Endothelial cell of umbilical vein (primary cell): Measurements from ENCODE around the gene PEX16. TPM values are rescaled to one million over a fixed set of nuclear protein-coding genes. Genes with fewer than 3 reads are reported as not detected.

Experiments
- BruUV-seq: library from RNA; stranded (reverse); fragments of 400-500 nt; replicated peaks from 2 replicates; lab custom pipeline; 2021; lab: Mats Ljungman, UMichigan
- CTCF ChIA-PET: fragments of 300-600, 350-600 bp; sonication (Branson Sonifier 250); formaldehyde crosslinking; loops from one replicate; lab custom pipeline; 2021; ENCODE audit warnings: antibody characterized with exemption, inconsistent platforms; lab: Charles Lee
- POLR2A ChIA-PET: fragments of 300-600, 350-600 bp; sonication (Branson Sonifier 250); formaldehyde crosslinking; loops from one replicate; lab custom pipeline; 2021; ENCODE audit warnings: antibody characterized with exemption, inconsistent platforms; lab: Charles Lee
- DNase-seq: peaks from one replicate; pipeline ENCODE4 v3.0.0-alpha.2; 2011; ENCODE audit warnings: low read depth, low spot score
- FAIRE-seq: peaks from 2 replicates; lab custom pipeline; 2011; peaks lifted over from hg19 to GRCh38; lab: Jason Lieb, UNC
- H2AFZ ChIP-seq: 2 replicates; pipeline ENCODE4 v1.6.0; 2012; ENCODE audit warnings: low read depth, low read length, control low read depth, inconsistent platforms
- H3K27ac ChIP-seq: 2 replicates; pipeline ENCODE4 v1.5.1; 2011; ENCODE audit warnings: low read depth, mild to moderate bottlenecking, control low read depth, low read length, moderate library complexity; ENCODE audit not compliant: insufficient read depth
- H3K27me3 ChIP-seq, 2 experiments: 2 replicates each; pipeline versions ENCODE4 v1.6.0 to v1.6.1; 2011; ENCODE audit warnings: low read length in 2 of 2, mixed read lengths in 1 of 2; ENCODE audit not compliant: control insufficient read depth in 2 of 2, insufficient read depth in 2 of 2
- H3K36me3 ChIP-seq, 2 experiments: 2 replicates in 1 of 2; 3 replicates in 1 of 2; pipeline ENCODE4 v1.5.1; 2011; ENCODE audit warnings: low read length in 2 of 2, mild to moderate bottlenecking in 1 of 2, moderate library complexity in 1 of 2; ENCODE audit not compliant: control insufficient read depth in 2 of 2, insufficient read depth in 2 of 2; ENCODE audit errors: extremely low read depth in 1 of 2
- H3K4me1 ChIP-seq: 3 replicates; pipeline ENCODE4 v1.5.1; 2011; ENCODE audit warnings: mild to moderate bottlenecking, low read length; ENCODE audit not compliant: control insufficient read depth, insufficient read depth; ENCODE audit errors: extremely low read depth
- H3K4me2 ChIP-seq: 2 replicates; pipeline ENCODE4 v1.6.1; 2011; ENCODE audit warnings: low read length, control low read depth, mixed read lengths; ENCODE audit not compliant: insufficient read depth
- H3K4me3 ChIP-seq, 3 experiments: fragments of 200-600 bp in 1 of 3; sonication (generic), shearing (Covaris generic) in 1 of 3; replicated peaks in 1 of 3; 2 replicates each; pipeline ENCODE4 v1.5.1; 2011 to 2016; ENCODE audit warnings: control low read depth in 3 of 3, low read length in 3 of 3, mild to moderate bottlenecking in 2 of 3, inconsistent platforms in 1 of 3, low read depth in 1 of 3, moderate library complexity in 1 of 3; ENCODE audit not compliant: insufficient read depth in 1 of 3
- H3K79me2 ChIP-seq: 2 replicates; pipeline ENCODE4 v1.6.0; 2012; ENCODE audit warnings: low read length, inconsistent platforms; ENCODE audit not compliant: control insufficient read depth, insufficient read depth
- H3K9ac ChIP-seq: replicated peaks from 2 replicates; pipeline ENCODE3; 2011; ENCODE audit warnings: low read length, control low read depth; ENCODE audit not compliant: insufficient read depth; ENCODE audit errors: extremely low read depth
- H3K9me1 ChIP-seq: replicated peaks from 3 replicates; pipeline ENCODE4 v1.6.0; 2011; ENCODE audit warnings: mild to moderate bottlenecking, low read length; ENCODE audit not compliant: control insufficient read depth, insufficient read depth; ENCODE audit errors: extremely low read depth
- H3K9me3 ChIP-seq: replicated peaks from 2 replicates; pipeline ENCODE4 v1.5.1; 2012; ENCODE audit warnings: low read length, inconsistent platforms; ENCODE audit not compliant: control insufficient read depth, insufficient read depth
- H4K20me1 ChIP-seq: replicated peaks from 2 replicates; pipeline ENCODE3; 2011; ENCODE audit warnings: mild to moderate bottlenecking, low read length; ENCODE audit not compliant: control insufficient read depth, insufficient read depth; ENCODE audit errors: extremely low read depth
- CTCF ChIP-seq, 2 donors: IDR thresholded peaks; 1 replicate in 1 of 2; 2 replicates in 1 of 2; pipeline ENCODE4 v1.5.1; 2011; ENCODE audit warnings: low read length in 2 of 2, mild to moderate bottlenecking in 2 of 2, moderate library complexity in 2 of 2, control low read depth in 1 of 2, inconsistent platforms in 1 of 2, low read depth in 1 of 2; ENCODE audit not compliant: insufficient read depth in 1 of 2; ENCODE audit errors: extremely low read depth in 1 of 2
- EZH2 ChIP-seq: IDR thresholded peaks from 2 replicates; pipeline ENCODE4 v1.6.1; 2012; ENCODE audit warnings: borderline replicate concordance, low read depth, mild to moderate bottlenecking, moderate library complexity, low read length, inconsistent platforms; ENCODE audit not compliant: severe bottlenecking
- FOS ChIP-seq: IDR thresholded peaks from 2 replicates; pipeline ENCODE4 v1.6.1; 2011; ENCODE audit warnings: mild to moderate bottlenecking, low read length, moderate library complexity, borderline replicate concordance; ENCODE audit not compliant: insufficient read depth
- GATA2 ChIP-seq: IDR thresholded peaks from 2 replicates; pipeline ENCODE4 v1.7.0; 2011; ENCODE audit warnings: low read depth, mild to moderate bottlenecking, moderate library complexity, mixed read lengths, low read length; ENCODE audit not compliant: insufficient read length, insufficient read depth
- JUN ChIP-seq: IDR thresholded peaks from 2 replicates; pipeline ENCODE4 v1.6.1; 2011; ENCODE audit warnings: borderline replicate concordance, low read depth; ENCODE audit not compliant: insufficient read length, insufficient read depth
- MAX ChIP-seq: IDR thresholded peaks from 2 replicates; pipeline ENCODE4 v1.6.1; 2011; ENCODE audit not compliant: insufficient read depth, insufficient read length
- MYC ChIP-seq: IDR thresholded peaks from one replicate; pipeline ENCODE4 v1.6.1; 2011; ENCODE audit warnings: mild to moderate bottlenecking, low read depth, low read length
- POLR2A ChIP-seq: IDR thresholded peaks from 2 replicates; pipeline ENCODE4 v1.6.1; 2012; ENCODE audit warnings: low read depth, mild to moderate bottlenecking, control low read depth, low read length
- POLR2AphosphoS5 ChIP-seq: IDR thresholded peaks from 2 replicates; pipeline ENCODE4 v1.6.1; 2012; ENCODE audit warnings: low read depth, mild to moderate bottlenecking, control low read depth, low read length, moderate library complexity; ENCODE audit not compliant: insufficient read depth
- dilution Hi-C: fragments of 300-500 bp; cut with MboI; formaldehyde crosslinking; loops from one replicate; pipeline ENCODE4 v1.15.0; 2019; ENCODE audit warnings: low sequenced_read_pairs; ENCODE audit not compliant: extremely low pct_ligation_motif_present
- intact Hi-C: fragments of 100-400 bp; cut with micrococcal nuclease; formaldehyde crosslinking; loops from one replicate; pipeline ENCODE4 v1.10.0; 2022
- polyA plus RNA-seq, 4 experiments: library from polyadenylated mRNA; depleted of rRNA in 3 of 4; stranded (reverse) in 3 of 4; unstranded in 1 of 4; fragments of >200 nt; gene quantifications; 2 replicates each; pipeline versions ENCODE4 v1.2.1 to v1.2.3, GENCODE V29; 2011 to 2012; ENCODE audit warnings: missing spikeins in 1 of 4
- total RNA-seq: library from RNA; stranded (reverse); gene quantifications from 2 replicates; pipeline ENCODE4 v1.2.3, GENCODE V29; 2021

PEX16 gene
- total and polyA plus RNA-seq, 2 donors (not counting 3 experiments of a cell fraction or from before 2014, with no cell fraction given), result 27.4 to 32.2 TPM

GRCh38 chr11:45880772-45881570, 36.7 kb downstream of the PEX16 start:
- FAIRE-seq, result no peak
- H3K4me3 ChIP-seq, result no peak overlapping the region
- intact Hi-C loops, result no loop called here
- dilution Hi-C loops, result no loop called here
- H3K9me3 ChIP-seq, result no peaks in the 10 kb centered on the region
- H3K27me3 ChIP-seq, result no peaks in the 10 kb centered on the region
- DNase-seq, result no peak
- H4K20me1 ChIP-seq, result no peaks in the 10 kb centered on the region
- H3K79me2 ChIP-seq, result no peaks in the 10 kb centered on the region
- H3K9me1 ChIP-seq, result no peaks in the 10 kb centered on the region
- H3K9ac ChIP-seq, result no peak overlapping the region
- no TSS peak for BruUV-seq
- POLR2A ChIA-PET, result interaction anchor here (0.7 kb wide), 1 partner anchor 21 kb away, joined by 3 read pairs; no protein-coding TSS in a partner anchor
- H3K4me1 ChIP-seq, result no peaks in the 10 kb centered on the region
- H3K27ac ChIP-seq, result no peak overlapping the region
- TF ChIP-seq MYC, result no peak
- TF ChIP-seq POLR2AphosphoS5, result no peak
- TF ChIP-seq JUN, result no peak
- no peak for TF ChIP-seq POLR2A
- TF ChIP-seq EZH2, result no peak
- no peak for TF ChIP-seq FOS
- TF ChIP-seq CTCF (IDR thresholded peaks at IDR 0.05; ENCODE audit: extremely low read depth in 1 of 2, insufficient read depth in 1 of 2, low read depth in 1 of 2, low read length in 2 of 2), result no peak
- TF ChIP-seq MAX, result no peak
- no peak for TF ChIP-seq GATA2
- H3K4me2 ChIP-seq, result no peak overlapping the region
- H3K36me3 ChIP-seq, result no peaks in the 10 kb centered on the region
- CTCF ChIA-PET, result interaction anchor here (3.7 kb wide), 1 partner anchor 9 kb away, joined by 16 read pairs; no protein-coding TSS in a partner anchor
- no peak overlapping the region for H2AFZ ChIP-seq
